A549 treated with dexamethasone at 1 μM for 4 hours (cell line): ENCODE data around the gene NPAS2. TPM values are rescaled to one million over a fixed set of nuclear protein-coding genes. Genes with fewer than 3 reads are reported as not detected.

Experiments used
- total RNA-seq: library from RNA; stranded (reverse); fragments of 200-300 nt; extraction: Qiagen RNA extraction; gene quantifications from 5 replicates; pipeline ENCODE4 v1.2.3, GENCODE V29; 2022

Gene NPAS2
- total RNA-seq = 48.6 to 106 TPM (median 94.3 TPM) in 5 replicates

DNA sequence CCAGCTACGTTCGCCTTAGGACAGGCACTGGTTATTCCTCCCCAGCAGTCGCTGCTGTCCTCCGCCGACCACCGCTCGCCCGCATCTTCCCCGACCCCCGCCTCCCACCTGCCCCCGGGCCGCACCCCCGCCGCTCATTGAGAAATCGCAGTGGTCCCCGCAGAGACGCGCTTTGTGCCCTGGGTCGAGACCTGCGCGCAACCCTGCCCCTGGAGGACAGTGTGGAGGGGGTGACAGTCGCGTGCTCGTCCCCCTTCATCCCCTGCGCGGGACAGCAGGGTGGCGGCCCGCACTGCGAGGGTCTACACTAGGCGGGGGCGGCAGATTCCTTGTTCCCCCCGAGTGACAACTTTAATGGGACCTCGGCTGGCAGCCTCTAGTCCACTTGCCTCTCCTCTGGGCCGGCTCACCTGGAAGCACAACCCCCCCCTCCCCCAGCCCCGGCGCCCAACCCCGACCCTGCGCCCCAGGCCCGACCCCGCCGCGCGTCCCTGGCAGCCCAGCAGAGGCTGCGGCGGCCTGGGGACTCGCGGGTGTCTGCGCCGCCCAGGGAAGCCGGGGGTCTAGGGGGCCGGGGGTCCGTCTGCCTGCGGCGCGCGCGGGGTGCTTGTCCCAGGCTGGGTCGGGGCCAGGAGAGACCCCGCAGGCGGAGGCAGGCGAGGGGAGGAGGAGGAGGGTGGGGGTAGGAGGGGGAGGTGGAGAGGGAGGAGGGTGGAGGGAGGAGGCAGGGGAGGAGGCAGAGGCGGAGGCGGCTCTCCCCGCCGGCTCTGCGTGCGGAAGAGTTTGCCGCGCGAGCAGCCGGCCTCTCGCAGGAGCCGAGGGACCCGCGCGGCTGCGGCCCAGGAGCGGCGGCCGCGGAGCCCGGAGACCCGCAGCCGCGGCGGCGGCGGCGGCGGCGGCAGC lies at the start of gene NPAS2:
TSS of gene NPAS2 (plus strand) at position 770 of the 903 bp plus-strand sequence. CDS start 84,616 bp downstream, outside the sequence.

DNA sequence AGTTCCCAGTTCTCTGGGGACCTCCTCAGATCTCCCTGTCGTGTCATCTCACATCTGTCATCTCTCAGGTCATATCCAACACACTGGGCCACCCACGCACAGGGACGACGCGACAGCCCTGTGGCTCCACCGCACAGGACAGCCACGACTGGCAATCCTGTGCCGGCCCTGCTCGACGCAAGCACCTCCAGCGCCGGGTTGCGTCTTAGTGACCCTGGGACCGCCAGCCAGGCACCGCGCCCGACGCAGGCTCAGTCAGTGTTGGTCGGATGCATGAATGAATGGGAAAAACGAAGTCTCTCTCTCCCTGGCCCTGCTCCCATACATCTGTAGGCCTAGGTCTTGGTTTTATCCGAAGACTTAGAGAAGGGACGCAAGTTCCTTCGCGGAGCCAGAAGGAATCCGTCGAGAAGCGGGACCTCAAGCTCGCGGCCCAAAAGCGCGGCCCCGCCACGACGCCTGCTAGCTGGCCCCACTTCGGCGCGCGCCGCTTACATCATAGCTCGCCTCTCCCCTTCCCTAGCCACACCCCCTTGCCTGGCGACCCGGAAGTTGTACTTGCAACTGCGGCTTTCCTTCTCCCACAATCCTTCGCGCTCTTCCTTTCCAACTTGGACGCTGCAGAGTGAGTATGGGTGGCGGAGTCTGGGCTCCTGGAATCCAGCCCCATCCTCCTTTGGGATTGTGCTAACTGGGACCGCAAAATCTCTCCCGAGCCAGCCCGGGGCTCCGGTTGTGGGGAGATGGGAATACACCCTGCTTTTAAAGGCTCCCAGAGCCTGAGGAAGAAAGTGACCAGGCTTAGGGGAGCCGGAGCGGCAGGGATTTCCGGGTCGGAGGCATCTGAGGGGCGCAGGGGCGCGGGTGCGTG lies 182.0 kb downstream of the NPAS2 start, which contains the start of gene RPL31:
TSS of gene RPL31 (plus strand) at position 599 of the 871 bp plus-strand sequence. CDS start 413 bp downstream, outside the sequence.

Other genes with a start within 250 kb of the NPAS2 start
- 1,633 to 2,140 TPM (median 1,734 TPM) in 5 replicates for gene RPL31, start 182.2 kb downstream of the NPAS2 start, total RNA-seq